GM19438 (cell line): ENCODE results near the gene HOXD4.

Source experiments
- ATAC-seq: cut with Tn5 transposase; IDR thresholded peaks from one replicate; pipeline ENCODE4 v1.9.1; 2021; ENCODE audit warnings: low read depth; ENCODE audit not compliant: unreplicated experiment

HOXD4 gene

GRCh38 chr2:176151442-176152287, at the start of gene HOXD4:
HOXD4 (plus strand) TSS chr2:176151550; CDS start chr2:176151634, 84 bp downstream.
- no peak for ATAC-seq

GRCh38 chr2:176101842-176102241, 49.5 kb upstream of the HOXD4 start:
- no peak for ATAC-seq

- no peak for ATAC-seq
These were observed 49.0 kb upstream of the HOXD4 start for GRCh38 chr2:176102309-176102866.

GRCh38 chr2:176103194-176103593, 48.2 kb upstream of the HOXD4 start:
- ATAC-seq: no peak

- ATAC-seq: no peak
These were observed 47.5 kb upstream of the HOXD4 start for GRCh38 chr2:176103742-176104315.

GRCh38 chr2:176104316-176105077, 46.9 kb upstream of the HOXD4 start:
- ATAC-seq: no peak

GRCh38 chr2:176105078-176105729, 46.1 kb upstream of the HOXD4 start:
- no peak for ATAC-seq

- ATAC-seq: no peak
These were observed 45.4 kb upstream of the HOXD4 start for GRCh38 chr2:176105730-176106580.

- no peak for ATAC-seq
These were observed 44.5 kb upstream of the HOXD4 start, which contains the start of gene HOXD11 for GRCh38 chr2:176106581-176107539. HOXD11 (plus strand) TSS chr2:176107280; CDS start chr2:176107356, 76 bp downstream.

GRCh38 chr2:176107731-176108181, 43.6 kb upstream of the HOXD4 start:
- ATAC-seq: no peak

GRCh38 chr2:176109192-176109901, 42.0 kb upstream of the HOXD4 start:
- no peak for ATAC-seq

GRCh38 chr2:176109946-176110345, 41.4 kb upstream of the HOXD4 start:
- no peak for ATAC-seq

GRCh38 chr2:176110415-176111308, 40.7 kb upstream of the HOXD4 start:
- ATAC-seq: no peak

- no peak for ATAC-seq
These were observed 40.1 kb upstream of the HOXD4 start for GRCh38 chr2:176111309-176111663.

- no peak for ATAC-seq
These were observed 39.4 kb upstream of the HOXD4 start for GRCh38 chr2:176111846-176112374.
